ENCODE data around the gene ERBB2.

DNA sequence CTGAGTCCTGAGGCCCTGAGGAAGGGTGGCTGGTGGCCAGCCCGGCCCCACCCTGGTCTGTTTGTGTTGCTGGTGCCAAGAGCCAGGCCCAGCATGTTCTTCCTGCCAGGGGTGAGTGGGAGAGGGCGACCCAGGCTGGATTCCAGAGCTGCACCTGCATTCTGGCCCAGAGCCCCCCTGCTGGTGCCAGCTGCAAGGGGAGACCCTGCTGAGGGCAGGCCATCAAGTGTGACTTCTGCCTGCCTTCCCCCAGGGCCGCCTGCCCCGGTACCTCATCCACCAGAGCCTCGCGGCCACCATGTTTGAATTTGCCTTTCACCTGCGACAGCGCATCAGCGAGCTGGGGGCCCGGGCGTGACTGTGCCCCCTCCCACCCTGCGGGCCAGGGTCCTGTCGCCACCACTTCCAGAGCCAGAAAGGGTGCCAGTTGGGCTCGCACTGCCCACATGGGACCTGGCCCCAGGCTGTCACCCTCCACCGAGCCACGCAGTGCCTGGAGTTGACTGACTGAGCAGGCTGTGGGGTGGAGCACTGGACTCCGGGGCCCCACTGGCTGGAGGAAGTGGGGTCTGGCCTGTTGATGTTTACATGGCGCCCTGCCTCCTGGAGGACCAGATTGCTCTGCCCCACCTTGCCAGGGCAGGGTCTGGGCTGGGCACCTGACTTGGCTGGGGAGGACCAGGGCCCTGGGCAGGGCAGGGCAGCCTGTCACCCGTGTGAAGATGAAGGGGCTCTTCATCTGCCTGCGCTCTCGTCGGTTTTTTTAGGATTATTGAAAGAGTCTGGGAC, 37.1 kb upstream of the ERBB2 start:
- TF ChIP-seq, protein P1, sequence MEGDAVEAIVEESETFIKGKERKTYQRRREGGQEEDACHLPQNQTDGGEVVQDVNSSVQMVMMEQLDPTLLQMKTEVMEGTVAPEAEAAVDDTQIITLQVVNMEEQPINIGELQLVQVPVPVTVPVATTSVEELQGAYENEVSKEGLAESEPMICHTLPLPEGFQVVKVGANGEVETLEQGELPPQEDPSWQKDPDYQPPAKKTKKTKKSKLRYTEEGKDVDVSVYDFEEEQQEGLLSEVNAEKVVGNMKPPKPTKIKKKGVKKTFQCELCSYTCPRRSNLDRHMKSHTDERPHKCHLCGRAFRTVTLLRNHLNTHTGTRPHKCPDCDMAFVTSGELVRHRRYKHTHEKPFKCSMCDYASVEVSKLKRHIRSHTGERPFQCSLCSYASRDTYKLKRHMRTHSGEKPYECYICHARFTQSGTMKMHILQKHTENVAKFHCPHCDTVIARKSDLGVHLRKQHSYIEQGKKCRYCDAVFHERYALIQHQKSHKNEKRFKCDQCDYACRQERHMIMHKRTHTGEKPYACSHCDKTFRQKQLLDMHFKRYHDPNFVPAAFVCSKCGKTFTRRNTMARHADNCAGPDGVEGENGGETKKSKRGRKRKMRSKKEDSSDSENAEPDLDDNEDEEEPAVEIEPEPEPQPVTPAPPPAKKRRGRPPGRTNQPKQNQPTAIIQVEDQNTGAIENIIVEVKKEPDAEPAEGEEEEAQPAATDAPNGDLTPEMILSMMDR (IDR thresholded peaks at IDR 0.05) = no peak
- TF ChIP-seq POLR2A (IDR thresholded peaks at IDR 0.05) (no peak), POLR2AphosphoS5 (IDR thresholded peaks at IDR 0.05) (no peak)
